Measurements from ENCODE around the gene COL23A1.
"Not testable (repeated sequence)": the region's sequence is repeated elsewhere in the genome, so short reads cannot be mapped to it uniquely, and the experiment has no call there.

Gene COL23A1

GRCh38 chr5:178505639-178506407 lies 84.4 kb downstream of the COL23A1 start:
- DNase-seq (ENCODE audit: low read depth) = no peak

GRCh38 chr5:178504340-178504960 lies 85.7 kb downstream of the COL23A1 start:
- DNase-seq (ENCODE audit: low read depth) = no peak

GRCh38 chr5:178502401-178503100 lies 87.6 kb downstream of the COL23A1 start:
- DNase-seq (ENCODE audit: low read depth) = no peak

- no peak for DNase-seq (ENCODE audit: low read depth)
Observed at GRCh38 chr5:178499352-178499751, 90.8 kb downstream of the COL23A1 start.

GRCh38 chr5:178496642-178497041 lies 93.6 kb downstream of the COL23A1 start:
- DNase-seq (ENCODE audit: low read depth) = no peak

GRCh38 chr5:178496214-178496613 lies 94.0 kb downstream of the COL23A1 start:
- no peak for DNase-seq (ENCODE audit: low read depth)

- no peak for DNase-seq (ENCODE audit: low read depth)
Observed at GRCh38 chr5:178495706-178496105, 94.5 kb downstream of the COL23A1 start.

- no peak for DNase-seq (ENCODE audit: low read depth)
Observed at GRCh38 chr5:178492278-178492677, 97.9 kb downstream of the COL23A1 start.

GRCh38 chr5:178490935-178491652 lies 99.1 kb downstream of the COL23A1 start:
- no peak for DNase-seq (ENCODE audit: low read depth)

- no peak for DNase-seq (ENCODE audit: low read depth)
Observed at GRCh38 chr5:178489271-178489976, 100.8 kb downstream of the COL23A1 start.

- DNase-seq (ENCODE audit: low read depth) = no peak
Observed at GRCh38 chr5:178488696-178489095, 101.5 kb downstream of the COL23A1 start.

- no peak for DNase-seq (ENCODE audit: low read depth)
Observed at GRCh38 chr5:178487911-178488600, 102.1 kb downstream of the COL23A1 start.

GRCh38 chr5:178486878-178487512 lies 103.2 kb downstream of the COL23A1 start:
- DNase-seq (ENCODE audit: low read depth) = not testable (repeated sequence)

GRCh38 chr5:178486239-178486641 lies 104.0 kb downstream of the COL23A1 start:
- DNase-seq (ENCODE audit: low read depth) = no peak

GRCh38 chr5:178483620-178484019 lies 106.6 kb downstream of the COL23A1 start:
- DNase-seq (ENCODE audit: low read depth) = peak; percentile 26

- no peak for DNase-seq (ENCODE audit: low read depth)
Observed at GRCh38 chr5:178479261-178479660, 110.9 kb downstream of the COL23A1 start.

- no peak for DNase-seq (ENCODE audit: low read depth)
Observed at GRCh38 chr5:178478370-178478769, 111.8 kb downstream of the COL23A1 start.

GRCh38 chr5:178477802-178478201 lies 112.4 kb downstream of the COL23A1 start:
- no peak for DNase-seq (ENCODE audit: low read depth)

GRCh38 chr5:178476972-178477754 lies 113.0 kb downstream of the COL23A1 start:
- no peak for DNase-seq (ENCODE audit: low read depth)

- no peak for DNase-seq (ENCODE audit: low read depth)
Observed at GRCh38 chr5:178476531-178476930, 113.7 kb downstream of the COL23A1 start.
